Prostate gland (tissue), 2 donors: ENCODE results near the gene MARK3.

Experiments used
- POLR2A ChIP-seq: fragments of 450-650 bp; IDR thresholded peaks from one replicate; pipeline ENCODE4 v1.6.1; 2016; ENCODE audit warnings: antibody characterized with exemption, mild to moderate bottlenecking
- POLR2AphosphoS5 ChIP-seq: sonication (generic); formaldehyde crosslinking; IDR thresholded peaks from one replicate; pipeline ENCODE4 v1.6.1; 2017; ENCODE audit warnings: antibody characterized with exemption
- TF ChIP-seq, protein P1 (sequence below), 4 experiments: fragments of 200-600 bp in 2 of 4; fragments of 450-650 bp in 2 of 4; sonication (generic) in 2 of 4; IDR thresholded peaks; 1 replicate in 3 of 4; 2 replicates in 1 of 4; pipeline ENCODE4 v1.5.1; 2016 to 2019; ENCODE audit warnings: antibody characterized with exemption in 4 of 4, mild to moderate bottlenecking in 2 of 4, moderate library complexity in 2 of 4

DNA sequence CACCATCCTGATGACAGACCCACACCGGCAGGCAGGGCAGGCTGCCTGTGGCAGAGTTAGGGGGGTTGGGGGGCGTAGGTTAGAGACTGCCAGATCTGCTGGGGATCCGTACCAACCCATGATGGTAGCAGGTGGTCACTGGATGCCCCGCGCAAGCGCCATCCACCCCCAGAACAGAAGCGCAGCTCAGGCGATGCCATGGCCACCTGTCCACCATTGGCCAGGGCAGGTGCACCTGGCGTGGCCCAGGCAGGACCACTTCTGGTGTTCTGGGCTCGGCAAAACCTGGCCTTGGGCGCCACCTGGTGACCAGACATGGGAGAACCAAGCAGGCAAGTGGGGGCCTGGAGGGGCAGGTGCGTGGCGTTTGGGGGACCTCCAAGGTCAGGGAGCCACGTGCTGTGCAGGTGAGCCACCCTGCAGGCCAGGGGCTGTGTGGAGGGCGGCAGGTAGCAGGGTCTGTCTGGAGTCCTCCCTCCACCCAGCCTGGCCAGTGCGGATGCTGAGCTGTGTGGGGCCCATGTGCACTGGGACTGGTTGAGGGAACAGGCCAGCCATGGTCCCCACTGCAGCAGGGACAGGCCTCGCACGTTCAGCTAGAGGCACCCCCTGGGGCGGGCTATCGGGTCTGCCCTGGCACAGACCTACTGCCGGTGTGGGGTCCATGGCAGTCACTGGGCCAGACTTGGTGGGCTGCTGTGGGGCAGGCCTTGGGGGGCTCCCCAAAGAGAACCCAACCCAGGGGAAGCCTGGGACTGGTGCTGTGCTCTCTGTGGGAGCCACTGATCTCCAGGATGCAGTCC lies 161.6 kb downstream of the MARK3 start:
- TF ChIP-seq, protein P1, sequence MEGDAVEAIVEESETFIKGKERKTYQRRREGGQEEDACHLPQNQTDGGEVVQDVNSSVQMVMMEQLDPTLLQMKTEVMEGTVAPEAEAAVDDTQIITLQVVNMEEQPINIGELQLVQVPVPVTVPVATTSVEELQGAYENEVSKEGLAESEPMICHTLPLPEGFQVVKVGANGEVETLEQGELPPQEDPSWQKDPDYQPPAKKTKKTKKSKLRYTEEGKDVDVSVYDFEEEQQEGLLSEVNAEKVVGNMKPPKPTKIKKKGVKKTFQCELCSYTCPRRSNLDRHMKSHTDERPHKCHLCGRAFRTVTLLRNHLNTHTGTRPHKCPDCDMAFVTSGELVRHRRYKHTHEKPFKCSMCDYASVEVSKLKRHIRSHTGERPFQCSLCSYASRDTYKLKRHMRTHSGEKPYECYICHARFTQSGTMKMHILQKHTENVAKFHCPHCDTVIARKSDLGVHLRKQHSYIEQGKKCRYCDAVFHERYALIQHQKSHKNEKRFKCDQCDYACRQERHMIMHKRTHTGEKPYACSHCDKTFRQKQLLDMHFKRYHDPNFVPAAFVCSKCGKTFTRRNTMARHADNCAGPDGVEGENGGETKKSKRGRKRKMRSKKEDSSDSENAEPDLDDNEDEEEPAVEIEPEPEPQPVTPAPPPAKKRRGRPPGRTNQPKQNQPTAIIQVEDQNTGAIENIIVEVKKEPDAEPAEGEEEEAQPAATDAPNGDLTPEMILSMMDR (IDR thresholded peaks at IDR 0.05): peak; percentile 89 to 96 (median 92)
- no peak for TF ChIP-seq POLR2A
- peak; percentile 34 for TF ChIP-seq POLR2AphosphoS5
